Measurements from ENCODE around the gene TPM1.

Gene TPM1

GRCh38 chr15:63016234-63016633, 26.3 kb upstream of the TPM1 start:
- no peak for DNase-seq (ENCODE audit: low read depth)

GRCh38 chr15:63018639-63019038, 23.9 kb upstream of the TPM1 start:
- DNase-seq (ENCODE audit: low read depth), result no peak

DNA sequence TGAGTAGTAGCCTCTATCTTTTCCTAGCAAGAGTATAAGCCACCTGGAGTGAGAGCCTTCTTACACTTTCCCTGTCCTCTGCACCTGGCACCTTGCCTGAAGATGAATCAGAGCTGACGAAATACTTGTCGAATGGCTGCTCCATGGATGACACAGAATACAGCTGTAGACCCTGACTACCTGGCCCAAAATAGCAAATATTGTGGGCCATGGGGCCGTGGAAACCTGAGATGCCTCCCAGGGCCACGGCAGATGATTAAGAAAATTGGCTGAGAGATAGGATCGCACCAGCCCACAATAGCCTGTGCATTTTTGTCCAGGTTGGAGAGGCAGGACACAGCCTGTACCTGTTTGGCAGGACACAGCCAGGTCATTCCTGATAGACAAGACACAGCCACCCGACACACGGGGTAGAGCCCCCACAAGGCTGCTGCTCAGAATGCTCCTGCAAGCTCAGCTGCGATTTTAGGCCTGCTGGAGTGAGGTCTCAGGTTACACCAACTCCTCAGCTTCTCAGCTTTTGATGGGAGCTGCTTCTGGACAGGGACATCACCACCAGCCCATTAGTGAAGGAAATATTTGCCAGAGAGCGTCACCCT, 22.9 kb upstream of the TPM1 start:
- no peak for DNase-seq (ENCODE audit: low read depth)

DNA sequence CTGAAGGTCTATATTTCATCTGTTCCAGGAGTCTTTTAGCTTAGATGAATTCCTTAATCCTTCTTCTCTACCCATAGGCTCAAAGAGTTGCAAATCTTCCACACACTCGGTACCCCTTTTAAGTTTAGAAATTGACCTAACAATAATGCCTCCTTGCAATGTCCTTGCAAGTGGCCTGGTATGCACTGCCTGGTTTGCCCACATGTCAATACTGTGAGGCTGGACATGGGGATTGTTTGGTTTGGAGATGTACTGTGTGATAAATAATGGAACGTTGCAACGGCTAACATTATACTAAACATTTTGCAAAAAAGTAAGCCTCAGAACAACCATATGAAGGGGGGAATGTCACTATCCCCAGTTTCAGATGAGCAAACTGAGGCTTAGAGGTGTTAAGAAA, 22.4 kb upstream of the TPM1 start:
- DNase-seq (ENCODE audit: low read depth), result no peak

DNA sequence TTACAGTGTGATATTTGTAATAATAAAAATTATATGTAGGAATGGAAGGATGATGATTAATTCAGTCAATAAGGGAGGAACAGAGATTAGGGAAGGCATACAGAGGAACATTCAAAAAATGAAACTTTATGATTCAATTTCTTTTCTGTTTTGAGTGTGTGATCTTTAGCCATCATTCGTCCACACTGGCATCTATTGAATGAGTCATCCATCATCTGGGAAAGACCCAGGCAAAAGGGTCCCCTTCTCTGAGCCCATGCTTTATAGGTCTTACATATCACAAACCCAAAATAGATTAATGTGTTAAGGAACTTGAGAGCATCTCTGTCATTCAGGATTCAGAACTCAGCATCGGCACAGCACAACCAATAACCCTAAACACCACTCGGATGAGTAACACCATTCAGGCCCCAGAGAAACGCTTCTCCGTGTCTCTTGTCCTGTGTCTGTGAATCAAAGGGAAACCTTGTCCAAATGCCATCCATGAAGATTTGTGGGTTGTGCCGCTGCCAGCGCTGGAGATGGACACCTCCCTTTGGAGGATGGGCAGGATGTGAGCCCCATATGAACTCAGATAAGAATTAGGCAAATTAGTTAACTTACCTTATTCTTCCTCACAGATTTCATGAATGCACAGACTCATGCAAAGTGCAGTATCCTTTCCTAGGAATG, 21.7 kb upstream of the TPM1 start:
- no peak for DNase-seq (ENCODE audit: low read depth)

GRCh38 chr15:63022181-63022580, 20.4 kb upstream of the TPM1 start:
- DNase-seq (ENCODE audit: low read depth), result no peak

DNA sequence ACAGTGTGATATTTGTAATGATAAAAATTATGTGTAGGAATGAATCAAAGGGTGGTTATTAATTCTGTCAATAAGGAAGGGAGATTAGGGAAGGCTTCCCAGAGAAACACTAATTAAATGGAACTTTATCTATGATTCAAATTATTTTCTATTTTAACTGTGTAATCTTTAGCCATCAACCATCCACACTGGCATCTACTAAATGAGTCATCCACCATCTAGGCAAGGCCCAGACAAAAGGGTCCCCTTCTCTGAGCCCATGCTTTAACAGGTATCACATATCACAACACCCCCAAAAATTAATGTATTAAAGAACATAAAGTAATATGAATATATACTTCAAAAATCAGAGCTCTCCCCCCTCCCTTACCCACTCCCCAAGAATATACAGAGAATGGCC, 19.9 kb upstream of the TPM1 start:
- no peak for DNase-seq (ENCODE audit: low read depth)

GRCh38 chr15:63023351-63023945, 19.1 kb upstream of the TPM1 start:
- peak; percentile 94 for DNase-seq (ENCODE audit: low read depth)

- DNase-seq (ENCODE audit: low read depth), result no peak
Observed at GRCh38 chr15:63025460-63025859, 17.1 kb upstream of the TPM1 start.

GRCh38 chr15:63027646-63028045, 14.9 kb upstream of the TPM1 start:
- no peak for DNase-seq (ENCODE audit: low read depth)

DNA sequence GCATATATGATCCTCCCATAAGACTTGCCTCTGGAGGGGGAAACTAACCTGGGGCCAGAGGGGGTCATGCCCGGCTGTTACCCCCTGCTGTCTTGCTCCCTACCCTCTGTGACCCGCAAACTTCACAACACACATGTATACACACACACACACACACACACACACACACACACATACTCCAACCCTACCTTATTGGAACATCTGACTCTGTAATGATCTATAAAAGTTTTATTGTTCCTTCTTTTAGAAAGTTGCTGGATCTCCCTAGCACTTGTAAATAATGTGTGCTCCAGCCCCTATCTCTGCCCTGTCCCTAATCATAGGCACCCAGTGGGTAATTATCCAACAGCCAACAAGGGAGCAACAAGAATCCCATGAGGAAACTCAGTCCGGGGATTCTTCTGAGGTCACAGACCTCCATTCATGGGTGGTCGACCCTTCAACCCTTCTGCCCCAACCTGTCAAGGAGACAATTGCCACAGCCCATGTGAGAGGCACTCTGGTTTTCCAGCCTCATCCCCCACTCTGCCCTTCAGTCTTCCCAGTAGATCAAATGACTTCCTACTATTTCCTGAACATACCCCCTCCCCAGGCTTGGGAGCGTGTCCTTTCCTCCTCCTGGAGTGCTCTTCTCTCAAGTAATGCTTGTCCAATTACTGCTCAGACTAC, 14.0 kb upstream of the TPM1 start:
- no peak for DNase-seq (ENCODE audit: low read depth)

GRCh38 chr15:63029676-63030075, 12.9 kb upstream of the TPM1 start:
- no peak for DNase-seq (ENCODE audit: low read depth)

GRCh38 chr15:63030101-63030551, 12.4 kb upstream of the TPM1 start:
- DNase-seq (ENCODE audit: low read depth), result no peak

GRCh38 chr15:63034578-63034977, 8.0 kb upstream of the TPM1 start:
- no peak for DNase-seq (ENCODE audit: low read depth)

DNA sequence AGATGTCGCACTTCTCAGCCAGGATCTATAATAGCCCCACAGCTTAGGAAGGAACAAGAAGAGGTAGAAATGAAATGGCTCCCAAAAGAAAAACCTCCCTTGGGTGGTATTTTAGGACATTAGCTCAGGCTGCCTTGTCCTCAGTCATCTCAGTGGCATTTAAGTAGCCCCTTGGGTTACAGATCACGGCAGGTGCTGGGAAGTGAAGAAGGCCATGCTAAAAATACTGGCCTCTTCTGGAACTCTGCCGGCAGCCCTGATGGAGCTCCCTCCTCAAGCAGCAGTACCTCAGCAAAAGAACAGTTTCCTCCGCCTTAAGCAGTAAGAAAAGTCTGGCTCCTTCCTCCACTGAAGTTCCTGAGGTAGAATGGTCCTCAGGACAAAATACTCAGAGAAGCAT, 7.3 kb upstream of the TPM1 start:
- no peak for DNase-seq (ENCODE audit: low read depth)

GRCh38 chr15:63035977-63036376, 6.6 kb upstream of the TPM1 start:
- no peak for DNase-seq (ENCODE audit: low read depth)

DNA sequence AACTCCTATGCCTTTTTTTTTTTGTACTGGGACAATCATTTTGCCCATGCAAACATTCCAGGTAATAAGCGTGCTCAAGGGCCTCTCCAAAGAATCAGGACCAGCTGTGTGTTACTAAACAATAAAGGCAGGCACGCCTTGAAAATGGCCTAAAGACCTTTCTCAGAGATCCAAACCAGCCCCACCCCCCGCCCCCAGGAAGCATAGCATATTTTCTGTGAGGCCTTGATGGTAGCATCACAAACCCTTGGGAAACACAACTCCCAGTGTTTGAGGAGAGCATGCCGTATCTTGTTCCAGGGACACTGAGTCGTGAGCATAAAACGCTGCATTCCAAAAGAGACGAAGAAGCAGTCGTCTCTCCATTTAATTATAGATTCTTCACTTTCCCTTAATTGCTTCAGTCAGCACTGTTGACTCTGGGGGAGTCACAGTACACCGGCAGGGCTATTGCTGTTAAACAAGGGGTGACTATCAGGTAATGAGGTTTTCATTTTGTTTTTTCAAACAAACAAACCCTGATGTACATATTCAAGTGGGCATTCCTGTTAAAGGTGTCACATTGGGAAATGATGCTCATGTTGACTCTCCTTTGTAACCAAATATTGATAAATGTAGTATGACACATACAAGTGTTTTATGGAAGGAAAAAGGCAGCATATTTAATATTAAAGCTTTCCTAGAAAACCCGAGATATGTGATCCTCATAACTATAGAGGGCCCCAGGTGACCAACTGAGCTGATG, 4.4 kb upstream of the TPM1 start:
- DNase-seq (ENCODE audit: low read depth), result no peak

DNA sequence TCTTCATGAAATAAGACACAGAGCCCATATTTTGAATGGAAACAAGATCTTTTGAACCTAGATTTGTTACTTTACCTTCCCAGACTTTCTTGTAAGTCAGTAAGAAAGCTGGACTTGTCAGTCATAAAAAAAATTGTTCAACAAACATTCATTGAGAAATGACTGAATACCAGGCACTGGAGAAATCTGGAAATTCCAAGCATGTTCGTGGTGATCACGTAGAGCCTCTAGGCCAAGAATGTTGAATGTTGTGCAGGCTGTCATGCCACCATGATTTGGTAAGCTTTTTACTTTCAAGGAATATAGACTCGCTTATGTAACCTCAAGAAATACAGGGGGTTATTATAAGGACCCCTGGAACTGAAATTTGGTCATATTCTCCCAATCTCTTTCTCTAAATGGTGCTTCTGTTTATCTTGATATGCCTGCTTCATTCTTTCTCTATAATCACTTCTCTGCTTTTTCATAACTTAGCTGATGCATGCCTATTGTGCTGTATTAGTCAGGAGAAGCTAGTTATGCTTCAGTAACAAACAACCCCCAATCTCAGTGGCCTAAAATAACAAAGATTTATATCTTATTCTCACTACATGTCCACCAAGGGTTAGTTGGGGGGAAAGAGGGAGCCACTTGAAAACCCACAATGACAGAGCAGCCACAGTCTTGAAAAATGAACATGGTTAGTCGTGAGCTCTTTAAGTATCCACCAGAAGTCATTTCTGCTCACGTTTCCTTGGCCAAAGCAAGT, 3.4 kb upstream of the TPM1 start:
- DNase-seq (ENCODE audit: low read depth), result peak; percentile 80

DNA sequence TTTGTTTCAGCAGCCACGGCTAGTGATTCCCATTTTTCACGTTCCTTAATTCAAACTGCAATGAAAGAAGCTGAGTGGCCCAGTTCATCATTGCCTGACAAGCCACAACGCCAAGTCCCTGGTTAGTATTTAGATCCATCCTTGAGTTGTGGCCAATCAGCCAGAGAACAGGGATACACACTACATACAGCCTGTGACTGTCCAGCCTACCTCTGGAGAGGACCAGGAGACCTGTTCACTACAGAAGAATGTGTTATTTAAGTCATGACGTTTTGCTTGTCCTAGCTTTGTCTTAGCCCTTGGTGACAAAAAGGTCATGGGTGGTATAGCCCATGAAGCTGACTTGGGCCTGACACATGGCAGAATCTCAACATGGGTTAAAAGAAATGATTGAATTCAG, 2.7 kb upstream of the TPM1 start:
- DNase-seq (ENCODE audit: low read depth), result no peak

- no peak for DNase-seq (ENCODE audit: low read depth)
Observed at GRCh38 chr15:63040509-63040908, 2.0 kb upstream of the TPM1 start.

DNA sequence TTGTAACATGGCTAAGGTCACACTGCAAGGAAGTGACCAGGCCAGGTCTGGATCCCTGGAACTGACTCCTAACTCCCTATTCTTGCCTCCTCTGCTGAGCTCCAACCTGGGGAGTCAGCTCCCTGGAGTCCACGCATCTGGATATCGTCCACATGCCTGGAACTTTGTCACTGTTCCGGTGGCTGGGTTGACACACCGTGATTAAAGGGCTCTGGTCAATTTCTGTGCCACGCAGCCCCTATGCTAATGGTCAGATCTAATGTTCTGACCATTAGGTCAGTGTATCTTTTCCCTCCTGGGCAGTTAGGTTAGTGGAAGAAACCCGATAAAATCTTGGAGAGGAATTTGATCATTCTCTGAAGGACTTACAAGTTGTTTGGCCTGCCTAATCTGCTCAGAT, 1.6 kb upstream of the TPM1 start:
- DNase-seq (ENCODE audit: low read depth), result no peak

Data from GM04503 (cell line).